Neutrophil (primary cell): ENCODE results near the gene PNLIPRP1.

Experiments used
- H3K27ac ChIP-seq: fragments of 200-600 bp; sonication (generic); 2 replicates; pipeline ENCODE4 v1.5.1; 2016; ENCODE audit warnings: mild to moderate bottlenecking, moderate library complexity
- H3K27me3 ChIP-seq: fragments of 200-600 bp; sonication (generic); 2 replicates; pipeline ENCODE4 v1.6.0; 2016; ENCODE audit warnings: mild to moderate bottlenecking
- H3K36me3 ChIP-seq: fragments of 200-600 bp; sonication (generic); 2 replicates; pipeline ENCODE4 v1.5.1; 2017
- H3K4me1 ChIP-seq, 2 experiments: fragments of 200-600 bp in 1 of 2; sonication (generic) in 1 of 2; 1 replicate in 1 of 2; 2 replicates in 1 of 2; pipeline versions ENCODE4 v1.5.1 to v1.6.1; 2013 to 2016; ENCODE audit warnings: low read depth in 1 of 2, low read length in 1 of 2, mild to moderate bottlenecking in 1 of 2, moderate library complexity in 1 of 2; ENCODE audit not compliant: control insufficient read depth in 1 of 2, insufficient read depth in 1 of 2
- H3K4me3 ChIP-seq, 2 experiments: fragments of 200-600 bp in 1 of 2; sonication (generic) in 1 of 2; 1 replicate in 1 of 2; 2 replicates in 1 of 2; pipeline ENCODE4 v1.5.1; 2013 to 2016; ENCODE audit warnings: low read depth in 1 of 2, low read length in 1 of 2, mild to moderate bottlenecking in 1 of 2, moderate library complexity in 1 of 2
- H3K9me3 ChIP-seq: fragments of 200-600 bp; sonication (generic); 2 replicates; pipeline ENCODE4 v1.5.1; 2016
- CTCF ChIP-seq: fragments of 200-600 bp; sonication (generic); IDR thresholded peaks from 2 replicates; pipeline ENCODE4 v1.5.1; 2016; ENCODE audit warnings: antibody characterized with exemption

PNLIPRP1 gene

GRCh38 chr10:116615199-116615776 lies 24.5 kb downstream of the PNLIPRP1 start:
- Histone ChIP-seq H3K27me3 (peaks cover 9% of the 10 kb centered on the region), H3K9me3 (no peaks in the 10 kb centered on the region), H3K4me1 (no peaks in the 10 kb centered on the region), H3K27ac (no peak overlapping the region), H3K4me3 (no peak overlapping the region), H3K36me3 (no peaks in the 10 kb centered on the region)
- no peak for TF ChIP-seq CTCF

GRCh38 chr10:116620423-116621400 lies 30.0 kb downstream of the PNLIPRP1 start, which contains the start of gene PNLIPRP2:
PNLIPRP2 (plus strand) TSS chr10:116620953.
- Histone ChIP-seq H3K9me3 (no peaks in the 10 kb centered on the region), H3K4me1 (no peaks in the 10 kb centered on the region), H3K4me3 (no peak within 1 kb of the TSS), H3K27me3 (no peaks in the 10 kb centered on the region), H3K27ac (no peak within 1 kb of the TSS), H3K36me3 (no peaks in the 10 kb centered on the region)
- TF ChIP-seq CTCF = no peak

GRCh38 chr10:116621476-116621875 lies 30.7 kb downstream of the PNLIPRP1 start:
- no peak for TF ChIP-seq CTCF
- Histone ChIP-seq H3K9me3 (no peaks in the 10 kb centered on the region), H3K4me3 (no peak overlapping the region), H3K27me3 (peaks cover 7% of the 10 kb centered on the region), H3K27ac (no peak overlapping the region), H3K36me3 (no peaks in the 10 kb centered on the region), H3K4me1 (no peaks in the 10 kb centered on the region)

GRCh38 chr10:116621934-116622655 lies 31.3 kb downstream of the PNLIPRP1 start:
- no peak for TF ChIP-seq CTCF
- Histone ChIP-seq H3K9me3 (no peaks in the 10 kb centered on the region), H3K4me3 (no peak overlapping the region), H3K27ac (no peak overlapping the region), H3K4me1 (no peaks in the 10 kb centered on the region), H3K27me3 (peaks cover 13% of the 10 kb centered on the region), H3K36me3 (no peaks in the 10 kb centered on the region)

GRCh38 chr10:116625845-116626244 lies 35.1 kb downstream of the PNLIPRP1 start:
- no peak overlapping the region for H3K4me3 ChIP-seq
- H3K4me1 ChIP-seq = no peaks in the 10 kb centered on the region
- no peak for TF ChIP-seq CTCF
- H3K27me3 ChIP-seq = peaks cover 42% of the 10 kb centered on the region
- no peak overlapping the region for H3K27ac ChIP-seq
- H3K9me3 ChIP-seq = no peaks in the 10 kb centered on the region
- no peaks in the 10 kb centered on the region for H3K36me3 ChIP-seq
